ENCODE measurements around the gene BCL2L11.

GRCh38 chr2:111192776-111193368 is 72.2 kb downstream of the BCL2L11 start:
- no peak for TF ChIP-seq RAD21 (IDR thresholded peaks at IDR 0.05; ENCODE audit: insufficient read depth, low read depth, low read length)
- TF ChIP-seq POLR2A (IDR thresholded peaks at IDR 0.05; ENCODE audit: low read depth, low read length) = no peak
- TF ChIP-seq ASH2L (IDR thresholded peaks at IDR 0.05; ENCODE audit: borderline replicate concordance, low read depth) = no peak

Data from GM12878 (cell line).